CD4-positive, alpha-beta T cell (primary cell): Measurements from ENCODE around the gene CCNE1. TPM values are rescaled to one million over a fixed set of nuclear protein-coding genes. Genes with fewer than 3 reads are reported as not detected.

ENCODE experiments used
- ATAC-seq: fragments of 200-7000 bp; cut with Tn5 transposase; one replicate; pipeline ENCODE4 v1.10.0; 2022; ENCODE audit warnings: mild to moderate bottlenecking; ENCODE audit not compliant: poor library complexity
- CTCF ChIA-PET: fragments of 350-600 bp; sonication (Branson Sonifier 250); formaldehyde crosslinking; loops from one replicate; lab custom pipeline; 2021; ENCODE audit warnings: antibody characterized with exemption, inconsistent platforms; lab: Charles Lee
- POLR2A ChIA-PET: fragments of 350-600 bp; sonication (Branson Sonifier 250); formaldehyde crosslinking; loops from one replicate; lab custom pipeline; 2021; ENCODE audit warnings: antibody characterized with exemption, inconsistent platforms; lab: Charles Lee
- DNase-seq, 14 experiments: peaks; one replicate each; pipeline ENCODE4 v3.0.0-alpha.2; 2013 to 2020; ENCODE audit warnings: mixed read lengths in 2 of 14
- H3K27ac ChIP-seq, 2 donors: one replicate each; pipeline versions ENCODE4 v1.5.1 to v1.7.0; 2013; ENCODE audit warnings: low read length in 2 of 2, low read depth in 1 of 2, mild to moderate bottlenecking in 1 of 2
- H3K27me3 ChIP-seq, 2 experiments: 1 replicate in 1 of 2; 2 replicates in 1 of 2; pipeline versions ENCODE4 v1.6.1 to v1.7.0; 2013; ENCODE audit warnings: low read length in 2 of 2, control low read depth in 1 of 2, mild to moderate bottlenecking in 1 of 2, moderate library complexity in 1 of 2; ENCODE audit not compliant: insufficient read depth in 2 of 2, control insufficient read depth in 1 of 2
- H3K36me3 ChIP-seq: one replicate; pipeline ENCODE4 v1.6.1; 2013; ENCODE audit warnings: low read length, control low read depth; ENCODE audit not compliant: insufficient read depth
- H3K4me1 ChIP-seq: one replicate; pipeline ENCODE4 v1.6.1; 2013; ENCODE audit warnings: low read length, control low read depth; ENCODE audit not compliant: insufficient read depth
- H3K4me3 ChIP-seq: one replicate; pipeline ENCODE4 v1.5.1; 2013; ENCODE audit warnings: mild to moderate bottlenecking, low read length, moderate library complexity
- H3K9me3 ChIP-seq, 2 experiments: 1 replicate in 1 of 2; 2 replicates in 1 of 2; pipeline versions ENCODE4 v1.6.1 to v1.7.0; 2013; ENCODE audit warnings: low read length in 2 of 2, mild to moderate bottlenecking in 2 of 2, control low read depth in 1 of 2, moderate library complexity in 1 of 2; ENCODE audit not compliant: control insufficient read depth in 1 of 2, insufficient read depth in 1 of 2
- H3K27ac Mint-ChIP-seq: one replicate; pipeline ENCODE4 v1.8.0; 2020; ENCODE audit warnings: mixed read lengths
- H3K27me3 Mint-ChIP-seq: one replicate; pipeline ENCODE4 v1.8.0; 2021; ENCODE audit warnings: mixed read lengths
- H3K36me3 Mint-ChIP-seq: one replicate; pipeline ENCODE4 v1.8.0; 2021; ENCODE audit warnings: low read depth, mixed read lengths
- H3K4me1 Mint-ChIP-seq: one replicate; pipeline ENCODE4 v1.8.0; 2021; ENCODE audit warnings: low read depth, mixed read lengths
- H3K4me3 Mint-ChIP-seq: one replicate; pipeline ENCODE4 v1.8.0; 2020; ENCODE audit warnings: mild to moderate bottlenecking, mixed read lengths
- H3K9me3 Mint-ChIP-seq: one replicate; pipeline ENCODE4 v1.8.0; 2020; ENCODE audit warnings: mixed read lengths
- intact Hi-C, 2 experiments: fragments of 100-400 bp; cut with DNase I in 1 of 2; cut with micrococcal nuclease in 1 of 2; formaldehyde crosslinking; loops; one replicate each; pipeline versions ENCODE4 v1.15.1 to v1.9.0; 2023 to 2025; cut with DNase I, micrococcal nuclease
- total RNA-seq, 174 experiments: library from RNA in 2 of 174; stranded (reverse) in 2 of 174; gene quantifications; one replicate each; pipeline ENCODE4 v1.2.3 and lab custom pipeline; 2021 to 2026
- TF ChIP-seq, protein P1 (sequence below): fragments of 200-600 bp; IDR thresholded peaks from one replicate; pipeline ENCODE4 v1.8.0; 2022; ENCODE audit warnings: antibody characterized with exemption, mild to moderate bottlenecking

Gene CCNE1
- total RNA-seq, 2 experiments from 2014 or later = 4.9 to 5.6 TPM

DNA sequence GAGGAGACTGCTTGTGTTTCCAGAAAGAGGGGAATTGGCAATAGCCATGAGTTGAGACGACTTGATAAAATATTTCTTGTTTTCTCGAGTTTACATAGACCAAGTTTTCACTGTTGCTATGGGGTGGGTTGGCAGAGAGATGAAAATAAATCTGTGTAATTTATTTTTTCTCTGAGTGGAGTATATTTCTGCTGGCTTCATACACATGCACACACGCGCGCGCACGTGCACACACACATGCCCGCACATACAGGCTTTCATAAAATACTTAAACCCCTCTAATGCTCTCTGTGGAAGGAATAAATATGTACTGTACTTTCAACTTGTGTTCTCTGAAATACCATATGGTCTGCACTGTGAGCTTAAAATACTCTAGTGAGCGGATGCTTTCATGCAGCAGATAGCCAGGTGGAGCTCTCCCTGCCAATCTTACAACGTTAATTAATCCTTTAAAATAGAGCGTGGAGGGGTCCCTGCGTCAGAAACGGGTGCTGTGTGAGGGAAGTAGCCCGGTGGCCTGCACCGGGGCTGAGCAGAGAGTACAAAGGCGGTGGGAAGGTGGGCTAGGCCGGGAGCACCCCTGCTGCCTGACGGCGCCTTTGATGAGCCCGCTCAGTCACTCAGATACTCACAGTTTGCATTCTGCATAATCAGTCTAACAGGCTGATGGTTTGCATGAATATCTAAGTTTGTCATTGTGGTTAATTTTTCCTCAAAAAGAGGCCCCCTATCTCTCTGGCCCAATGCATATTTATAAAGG lies 44.1 kb downstream of the CCNE1 start:
- H3K27me3 ChIP-seq = peaks cover 0 to 6% of the 10 kb centered on the region in 2 experiments
- Mint-ChIP-seq H3K27ac (no peak overlapping the region), H3K27me3 (peaks cover 10% of the 10 kb centered on the region), H3K9me3 (no peaks in the 10 kb centered on the region), H3K4me1 (peaks cover 4% of the 10 kb centered on the region), H3K4me3 (no peak overlapping the region), H3K36me3 (no peaks in the 10 kb centered on the region)
- no peak overlapping the region for H3K27ac ChIP-seq
- DNase-seq = no peak
- ChIA-PET CTCF (no interaction called here), POLR2A (no interaction called here)
- H3K36me3 ChIP-seq = no peaks in the 10 kb centered on the region
- TF ChIP-seq, protein P1, sequence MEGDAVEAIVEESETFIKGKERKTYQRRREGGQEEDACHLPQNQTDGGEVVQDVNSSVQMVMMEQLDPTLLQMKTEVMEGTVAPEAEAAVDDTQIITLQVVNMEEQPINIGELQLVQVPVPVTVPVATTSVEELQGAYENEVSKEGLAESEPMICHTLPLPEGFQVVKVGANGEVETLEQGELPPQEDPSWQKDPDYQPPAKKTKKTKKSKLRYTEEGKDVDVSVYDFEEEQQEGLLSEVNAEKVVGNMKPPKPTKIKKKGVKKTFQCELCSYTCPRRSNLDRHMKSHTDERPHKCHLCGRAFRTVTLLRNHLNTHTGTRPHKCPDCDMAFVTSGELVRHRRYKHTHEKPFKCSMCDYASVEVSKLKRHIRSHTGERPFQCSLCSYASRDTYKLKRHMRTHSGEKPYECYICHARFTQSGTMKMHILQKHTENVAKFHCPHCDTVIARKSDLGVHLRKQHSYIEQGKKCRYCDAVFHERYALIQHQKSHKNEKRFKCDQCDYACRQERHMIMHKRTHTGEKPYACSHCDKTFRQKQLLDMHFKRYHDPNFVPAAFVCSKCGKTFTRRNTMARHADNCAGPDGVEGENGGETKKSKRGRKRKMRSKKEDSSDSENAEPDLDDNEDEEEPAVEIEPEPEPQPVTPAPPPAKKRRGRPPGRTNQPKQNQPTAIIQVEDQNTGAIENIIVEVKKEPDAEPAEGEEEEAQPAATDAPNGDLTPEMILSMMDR = no peak
- ATAC-seq = no peak
- no peak overlapping the region for H3K4me3 ChIP-seq
- H3K4me1 ChIP-seq = peaks cover 4% of the 10 kb centered on the region
- H3K9me3 ChIP-seq = no peaks in the 10 kb centered on the region
- intact Hi-C loops = no loop called here

DNA sequence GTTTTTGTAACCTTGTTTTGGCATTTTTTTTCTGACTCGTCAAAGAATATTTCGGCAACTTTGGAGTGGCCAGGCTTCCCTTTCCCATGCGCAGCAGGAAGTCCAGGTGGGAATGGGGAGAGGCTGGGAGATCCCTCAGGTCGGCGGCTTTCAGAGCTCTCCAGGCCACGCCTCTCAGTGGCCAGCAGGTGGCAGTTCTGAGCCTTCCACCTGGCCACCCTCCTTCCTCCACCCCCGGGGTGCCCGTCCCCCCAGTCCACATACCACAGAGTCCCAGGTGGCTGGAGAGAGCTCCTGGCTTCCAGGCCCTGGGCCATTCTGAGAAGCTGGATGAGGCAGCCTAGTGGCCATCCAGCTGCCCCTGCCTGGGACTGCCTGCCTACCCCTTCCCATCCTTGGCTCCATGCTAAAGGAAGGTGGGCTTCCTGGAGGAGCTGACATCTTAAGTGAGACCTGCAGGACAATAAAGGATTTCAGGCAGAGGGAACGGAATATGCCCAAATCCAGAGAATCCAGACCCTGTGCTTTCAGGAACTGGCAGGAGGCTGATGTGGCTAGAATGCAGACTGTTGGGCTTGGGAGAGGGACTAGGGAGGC lies 46.3 kb downstream of the CCNE1 start:
- DNase-seq = peak in 10 of 14 experiments; percentile 10 to 68 (median 35)
- peaks cover 4% of the 10 kb centered on the region for H3K4me1 Mint-ChIP-seq
- H3K27ac Mint-ChIP-seq = no peak overlapping the region
- Histone ChIP-seq H3K9me3 (no peaks in the 10 kb centered on the region), H3K4me1 (peaks cover 4% of the 10 kb centered on the region), H3K27ac (no peak overlapping the region), H3K4me3 (no peak overlapping the region), H3K36me3 (no peaks in the 10 kb centered on the region), H3K27me3 (peaks cover 3 to 10% of the 10 kb centered on the region in 2 experiments)
- ChIA-PET POLR2A (interaction anchor here (0.8 to 1.1 kb wide), 4 partner anchors 12 to 43 kb away, joined by 3 to 4 read pairs (median 3); no protein-coding TSS in a partner anchor), CTCF (interaction anchor here (0.7 to 1.4 kb wide), 6 partner anchors 8 to 98 kb away, joined by 3 to 10 read pairs (median 4); no protein-coding TSS in a partner anchor)
- H3K27me3 Mint-ChIP-seq = peaks cover 20% of the 10 kb centered on the region
- TF ChIP-seq, protein P1 = peak; percentile 66
- intact Hi-C loops = no loop called here
- no peaks in the 10 kb centered on the region for H3K36me3 Mint-ChIP-seq
- no peaks in the 10 kb centered on the region for H3K9me3 Mint-ChIP-seq
- peak; percentile 73 for ATAC-seq
- H3K4me3 Mint-ChIP-seq = no peak overlapping the region

DNA sequence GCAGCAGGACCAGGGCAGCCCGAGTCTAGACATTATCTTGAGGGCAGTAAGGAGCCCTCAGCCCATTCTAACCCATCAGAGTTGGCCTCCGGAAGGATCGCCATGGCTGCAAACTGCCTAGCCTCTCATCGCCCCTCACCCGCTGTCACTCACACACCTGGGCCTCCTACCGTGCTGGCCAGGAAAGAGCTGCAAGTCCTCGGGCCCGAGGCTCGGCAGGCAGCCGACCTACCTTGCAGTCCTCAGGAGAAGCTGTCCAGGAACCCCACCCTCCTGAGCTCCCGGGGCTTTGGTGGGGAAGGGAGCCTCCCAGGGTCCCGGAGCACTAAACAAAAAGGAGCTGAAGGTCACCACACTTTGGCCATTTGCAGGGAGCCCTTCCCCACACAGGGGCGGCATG lies 46.8 kb downstream of the CCNE1 start:
- no peak overlapping the region for H3K4me3 ChIP-seq
- DNase-seq (no peak), ATAC-seq (no peak)
- Mint-ChIP-seq H3K9me3 (no peaks in the 10 kb centered on the region), H3K27ac (no peak overlapping the region), H3K36me3 (no peaks in the 10 kb centered on the region), H3K27me3 (peaks cover 20% of the 10 kb centered on the region), H3K4me3 (no peak overlapping the region), H3K4me1 (peaks cover 4% of the 10 kb centered on the region)
- H3K9me3 ChIP-seq = no peaks in the 10 kb centered on the region
- TF ChIP-seq, protein P1 = no peak
- peaks cover 3 to 10% of the 10 kb centered on the region in 2 experiments for H3K27me3 ChIP-seq
- no peak overlapping the region for H3K27ac ChIP-seq
- ChIA-PET POLR2A (interaction anchor here (1.0 to 1.1 kb wide), 3 partner anchors 13 to 44 kb away, joined by 3 to 4 read pairs (median 3); no protein-coding TSS in a partner anchor), CTCF (interaction anchor here (0.8 to 1.4 kb wide), 4 partner anchors 9 to 99 kb away, joined by 3 to 10 read pairs (median 6); no protein-coding TSS in a partner anchor)
- peaks cover 4% of the 10 kb centered on the region for H3K4me1 ChIP-seq
- intact Hi-C loops = no loop called here
- H3K36me3 ChIP-seq = no peaks in the 10 kb centered on the region
